DMS114 treated with DMSO at 0.1 percent for 48 hours (cell line): ENCODE measurements around the gene GJB3.
"Not testable (repeated sequence)": the region's sequence is repeated elsewhere in the genome, so short reads cannot be mapped to it uniquely, and the experiment has no call there.

Source experiments
- DNase-seq: peaks from one replicate; lab custom pipeline; 2025; ENCODE audit not compliant: unreplicated experiment; lab: John Stamatoyannopoulos, UW

Gene GJB3

GRCh38 chr1:34759503-34760357 lies 21.3 kb upstream of the GJB3 start, which contains the start of gene GJB4:
Gene GJB4, plus strand, starts transcription at chr1:34759740. Its CDS starts 1,515 bp downstream, at chr1:34761255.
- DNase-seq: no peak

GRCh38 chr1:34761176-34761761 lies 19.7 kb upstream of the GJB3 start:
- no peak for DNase-seq

DNA sequence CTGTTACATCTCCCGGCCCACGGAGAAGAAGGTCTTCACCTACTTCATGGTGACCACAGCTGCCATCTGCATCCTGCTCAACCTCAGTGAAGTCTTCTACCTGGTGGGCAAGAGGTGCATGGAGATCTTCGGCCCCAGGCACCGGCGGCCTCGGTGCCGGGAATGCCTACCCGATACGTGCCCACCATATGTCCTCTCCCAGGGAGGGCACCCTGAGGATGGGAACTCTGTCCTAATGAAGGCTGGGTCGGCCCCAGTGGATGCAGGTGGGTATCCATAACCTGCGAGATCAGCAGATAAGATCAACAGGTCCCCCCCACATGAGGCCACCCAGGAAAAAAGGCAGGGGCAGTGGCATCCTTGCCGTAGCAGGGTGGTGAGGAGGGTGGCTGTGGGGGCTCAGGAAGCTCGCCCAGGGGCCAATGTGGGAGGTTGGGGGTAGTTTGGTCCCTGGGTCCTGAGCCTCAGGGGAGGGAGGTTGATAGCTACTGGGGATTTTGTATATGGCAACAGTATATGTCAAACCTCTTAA lies 19.2 kb upstream of the GJB3 start:
- DNase-seq: no peak

DNA sequence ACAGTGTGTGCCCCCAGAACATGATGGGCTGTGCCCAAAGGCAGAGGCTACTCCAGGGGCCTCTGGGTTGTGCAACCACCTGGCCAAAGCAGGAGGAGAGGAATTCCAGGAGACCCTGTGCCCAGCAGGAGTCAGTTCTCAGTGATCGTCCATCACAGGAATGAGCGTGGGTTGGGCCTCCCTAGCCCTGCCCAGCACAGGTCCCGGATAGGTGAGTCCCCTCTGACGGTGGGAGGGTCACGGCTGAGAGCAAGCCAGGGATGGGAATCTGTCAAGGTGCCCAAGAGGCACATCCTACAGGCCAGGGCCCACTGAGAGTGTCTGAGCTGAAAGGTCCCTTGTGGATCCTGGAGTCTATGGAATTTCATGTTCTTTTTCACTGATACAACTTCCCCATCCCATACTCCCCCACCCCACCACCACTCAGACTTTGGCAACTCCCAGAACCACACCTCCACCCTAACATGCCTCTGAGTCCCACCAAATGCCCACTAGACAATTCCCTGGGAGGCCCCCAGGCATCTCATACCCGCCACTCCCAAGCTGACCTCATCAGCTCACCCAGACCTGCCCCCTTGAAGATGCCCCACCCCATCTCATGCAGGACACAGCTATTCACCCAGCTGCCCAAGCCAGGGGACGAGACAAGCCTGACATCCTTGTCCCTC lies 18.4 kb upstream of the GJB3 start:
- DNase-seq: no peak

DNA sequence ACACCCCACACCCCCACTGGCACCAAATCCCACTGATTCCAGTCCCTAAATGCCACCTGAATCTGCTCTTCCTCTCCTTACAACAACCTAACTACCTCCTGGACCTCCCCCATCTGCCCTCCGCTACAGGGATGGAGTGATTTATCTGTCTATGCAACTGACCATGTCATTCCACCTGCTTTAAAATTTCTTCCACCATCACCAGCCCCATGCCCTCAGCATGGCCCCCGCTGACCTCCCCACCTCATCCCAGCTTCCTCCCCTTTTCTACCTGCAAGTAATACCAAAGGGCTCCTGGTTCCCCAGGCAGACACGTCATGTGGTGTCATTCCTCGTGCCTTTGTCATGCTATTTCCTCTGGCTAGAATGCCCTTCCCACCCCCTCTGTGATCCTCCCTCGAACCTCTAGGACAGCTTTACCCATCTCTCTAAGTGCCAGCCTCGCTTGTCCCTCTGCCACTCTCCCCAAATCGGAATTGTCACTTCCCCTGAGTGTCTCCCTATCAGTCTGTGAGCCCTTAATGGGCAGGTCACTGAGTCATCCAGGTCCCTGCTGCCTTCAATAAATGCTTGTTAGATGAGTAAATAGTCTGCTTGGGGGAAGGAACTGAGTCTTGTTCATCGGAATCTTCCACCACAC lies 17.8 kb upstream of the GJB3 start:
- no peak for DNase-seq

DNA sequence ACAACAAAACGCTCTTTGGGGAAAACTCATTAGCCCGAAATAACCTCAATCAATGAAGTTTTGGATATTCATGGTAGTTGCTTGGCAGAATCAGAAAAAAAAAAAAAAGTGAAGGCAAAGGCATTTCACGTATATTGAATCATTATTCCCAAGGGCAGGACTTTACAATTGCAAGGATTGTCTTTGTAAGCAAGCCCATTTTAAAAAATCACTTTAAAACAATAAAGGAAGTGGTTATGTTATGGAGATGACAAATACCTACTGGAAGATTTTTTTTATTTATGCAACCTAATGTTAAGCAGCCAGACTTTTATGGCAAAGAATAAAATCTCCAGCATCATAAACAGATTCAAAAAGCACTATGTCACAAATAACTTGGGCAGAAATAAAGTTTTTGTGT lies 12.2 kb upstream of the GJB3 start:
- DNase-seq: no peak

- no peak for DNase-seq
These were observed 10.0 kb upstream of the GJB3 start for GRCh38 chr1:34770891-34771504.

DNA sequence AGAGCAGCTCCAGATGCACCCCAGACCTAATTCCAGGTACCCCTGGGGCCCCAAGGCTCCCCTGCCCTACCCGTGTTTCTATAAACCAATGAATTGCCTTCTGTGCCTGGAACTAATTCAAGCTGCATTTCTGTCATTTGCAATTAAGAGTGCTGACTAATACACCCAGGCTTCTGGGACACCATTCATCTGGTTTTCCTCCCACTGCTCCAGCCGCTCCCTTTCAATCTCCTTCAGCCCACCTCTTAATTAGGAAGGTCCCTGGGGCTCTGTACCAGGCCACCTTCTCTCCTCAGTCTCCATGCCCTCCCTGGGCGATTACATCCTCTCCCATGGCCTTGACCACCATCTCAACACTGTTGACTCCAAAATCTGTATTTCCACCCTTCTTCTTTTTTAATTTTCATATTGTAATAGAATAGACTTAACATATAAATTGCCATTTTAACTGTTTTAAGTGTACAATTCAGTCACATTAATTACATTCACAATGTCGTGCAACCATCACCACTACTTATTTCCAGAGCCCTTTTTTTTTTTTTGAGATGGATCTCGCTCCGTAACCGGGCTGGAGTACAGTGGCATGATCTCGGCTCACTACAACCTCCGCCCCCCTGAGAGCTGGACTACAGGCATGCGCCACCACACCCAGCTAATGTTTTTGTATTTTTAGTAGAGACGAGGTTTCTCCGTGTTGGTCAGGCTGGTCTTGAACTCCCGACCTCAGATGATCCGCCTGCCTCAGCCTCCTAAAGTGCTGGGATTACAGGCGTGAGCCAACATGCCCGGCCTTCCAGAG lies 9.2 kb upstream of the GJB3 start:
- DNase-seq: no peak

GRCh38 chr1:34773114-34773513 lies 7.9 kb upstream of the GJB3 start:
- DNase-seq: not testable (repeated sequence)

- DNase-seq: no peak
These were observed 6.1 kb upstream of the GJB3 start for GRCh38 chr1:34774957-34775356.

GRCh38 chr1:34776911-34777310 lies 4.1 kb upstream of the GJB3 start:
- DNase-seq: no peak

GRCh38 chr1:34777519-34778321 lies 3.3 kb upstream of the GJB3 start:
- no peak for DNase-seq

DNA sequence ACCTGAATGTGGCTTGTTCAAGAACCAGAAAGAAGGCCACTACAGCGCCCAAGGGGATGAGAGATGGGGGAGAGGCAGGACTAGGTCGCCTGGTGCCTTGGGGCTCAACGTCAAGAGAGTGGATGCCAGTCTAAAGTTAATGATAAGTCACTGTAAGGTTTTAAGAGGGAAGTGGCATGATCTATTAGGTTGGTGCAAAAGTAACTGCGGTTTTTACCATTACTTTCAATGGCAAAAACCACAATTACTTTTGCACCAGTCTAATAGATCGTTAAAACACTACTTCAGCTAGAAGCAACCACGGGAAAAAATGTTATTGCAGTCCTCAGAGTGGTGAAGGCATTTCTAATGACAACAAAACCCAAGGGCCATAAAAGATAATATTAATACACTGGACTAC lies 2.6 kb upstream of the GJB3 start:
- no peak for DNase-seq

DNA sequence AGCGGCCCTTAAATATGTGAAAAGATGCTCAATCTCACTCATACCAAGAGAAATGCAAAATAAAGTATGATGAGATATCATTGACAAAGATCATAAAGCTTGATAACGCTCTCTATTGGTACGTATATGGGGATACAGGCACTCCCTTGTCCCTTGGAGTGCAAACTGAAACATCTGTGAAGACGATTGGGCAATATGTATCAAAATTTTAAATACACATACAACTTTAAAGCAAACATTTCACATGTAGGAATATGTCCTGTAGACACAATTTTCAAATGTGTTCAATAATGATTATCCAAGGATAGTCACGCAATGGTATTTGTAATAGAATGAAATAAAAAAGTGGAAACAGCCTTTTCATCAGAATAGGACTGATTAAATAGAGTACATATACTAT lies 2.0 kb upstream of the GJB3 start:
- DNase-seq: no peak

DNA sequence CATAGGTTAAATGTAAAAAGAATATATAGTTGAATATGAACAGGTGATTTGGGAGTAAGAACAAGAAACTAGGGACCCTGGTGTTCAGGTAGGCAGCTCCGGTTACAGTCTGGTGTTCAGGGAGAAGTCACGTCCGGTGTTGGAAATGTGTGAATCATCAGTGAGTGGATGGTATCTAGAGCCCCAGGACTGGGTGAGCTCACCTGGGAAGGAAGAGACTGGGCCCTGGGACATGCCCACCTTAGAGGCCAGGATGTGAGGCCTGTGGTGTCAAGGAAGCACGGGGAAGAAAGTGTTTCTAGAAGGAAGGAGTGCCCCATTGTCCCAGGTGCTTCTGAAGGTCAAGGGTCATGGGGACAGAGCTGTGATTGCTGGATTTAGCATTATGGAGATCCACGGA lies 1.5 kb upstream of the GJB3 start:
- DNase-seq: no peak

- DNase-seq: no peak
These were observed 1.1 kb upstream of the GJB3 start for GRCh38 chr1:34779962-34780361.

- DNase-seq: no peak
These were observed 486 bp upstream of the GJB3 start for GRCh38 chr1:34780528-34780927.

DNA sequence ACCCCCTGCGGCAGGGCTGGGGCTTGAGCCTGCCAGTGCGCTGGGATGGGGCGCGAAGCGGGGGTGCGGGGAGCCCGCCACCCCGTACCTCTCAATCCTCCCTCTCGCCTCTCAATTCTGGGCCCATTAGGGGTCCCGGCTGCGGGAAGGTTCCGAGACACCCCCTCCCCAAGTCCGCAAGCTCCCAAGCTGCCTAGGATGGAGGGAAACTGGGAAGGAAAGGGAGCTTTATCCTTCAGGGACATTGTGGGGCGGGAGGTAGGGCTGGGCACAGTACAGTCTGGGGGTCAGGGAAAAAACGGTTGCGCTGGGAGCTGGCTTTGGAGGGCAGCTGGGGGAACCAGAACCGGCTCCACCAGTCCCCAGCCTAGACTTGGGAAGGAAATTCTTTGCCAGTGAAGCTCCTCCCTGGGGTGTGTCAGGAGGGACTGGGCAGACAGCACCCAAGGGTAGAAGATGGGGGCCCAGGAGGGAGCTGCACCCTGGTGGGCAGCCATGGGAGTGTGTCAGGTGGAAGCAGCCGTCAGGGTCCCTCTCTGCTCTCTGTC lies 904 bp downstream of the GJB3 start:
- DNase-seq: no peak

GRCh38 chr1:34784751-34785221 lies 3.8 kb downstream of the GJB3 start:
- no peak for DNase-seq
